NCI-H524 treated with DMSO at 0.1 percent for 48 hours (cell line): ENCODE results near the gene GPR146.

ENCODE experiments used
- DNase-seq: peaks from one replicate; lab custom pipeline; 2025; lab: John Stamatoyannopoulos, UW

The GPR146 gene

GRCh38 chr7:1106063-1106792, 61.9 kb downstream of the GPR146 start:
- no peak for DNase-seq

DNA sequence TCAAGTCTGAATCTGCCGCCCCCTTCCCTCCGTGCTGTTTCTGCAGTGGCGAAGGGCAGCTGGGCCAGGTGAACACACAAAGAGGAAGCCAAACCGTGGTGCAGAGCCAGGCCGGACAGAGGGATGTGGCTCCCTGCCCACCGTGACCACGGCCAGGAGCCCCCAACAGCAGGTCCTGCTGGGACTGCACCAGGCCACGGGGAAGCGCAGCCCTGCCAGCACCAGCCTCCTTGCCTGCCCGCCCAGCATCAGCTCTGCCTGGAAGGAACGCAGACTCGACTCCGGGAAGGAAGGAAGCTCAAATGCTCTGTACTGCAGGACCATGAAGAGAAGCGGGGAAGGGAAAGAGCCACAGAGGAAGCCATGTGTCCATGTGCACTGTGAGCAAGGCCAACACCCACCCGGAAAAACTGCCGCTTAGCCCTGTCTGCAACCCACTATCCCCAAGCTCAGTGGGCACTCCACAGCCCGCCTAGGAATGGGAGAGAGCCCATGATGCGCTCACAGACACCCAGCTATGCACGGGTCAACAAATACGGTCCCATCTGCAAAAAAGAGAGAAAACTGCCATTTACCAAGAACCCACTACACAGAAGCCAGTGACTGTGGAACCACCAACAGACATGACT, 62.6 kb downstream of the GPR146 start:
- DNase-seq, result no peak

- no peak for DNase-seq
These were observed 64.0 kb downstream of the GPR146 start for GRCh38 chr7:1108264-1108920.
